GM18858 (cell line): ENCODE data around the gene GSDME.

ENCODE experiments used
- ATAC-seq: cut with Tn5 transposase; IDR thresholded peaks from one replicate; pipeline ENCODE4 v1.9.1; 2021; ENCODE audit not compliant: unreplicated experiment

Gene GSDME

GRCh38 chr7:24724451-24725190 lies 32.6 kb downstream of the GSDME start:
- ATAC-seq: no peak

- ATAC-seq: no peak
These were observed 34.1 kb downstream of the GSDME start for GRCh38 chr7:24723178-24723530.

- ATAC-seq: no peak
These were observed 34.7 kb downstream of the GSDME start for GRCh38 chr7:24722386-24723177.

GRCh38 chr7:24721481-24722001 lies 35.7 kb downstream of the GSDME start:
- no peak for ATAC-seq

- ATAC-seq: no peak
These were observed 37.0 kb downstream of the GSDME start for GRCh38 chr7:24720283-24720682.

- peak; percentile 60 for ATAC-seq
These were observed 38.2 kb downstream of the GSDME start for GRCh38 chr7:24718977-24719491.

GRCh38 chr7:24718431-24718831 lies 38.8 kb downstream of the GSDME start:
- ATAC-seq: no peak

GRCh38 chr7:24717694-24718320 lies 39.5 kb downstream of the GSDME start:
- no peak for ATAC-seq

GRCh38 chr7:24717247-24717622 lies 40.0 kb downstream of the GSDME start:
- ATAC-seq: no peak

GRCh38 chr7:24716480-24717246 lies 40.6 kb downstream of the GSDME start:
- ATAC-seq: no peak

GRCh38 chr7:24715661-24716479 lies 41.4 kb downstream of the GSDME start:
- ATAC-seq: peak; percentile 36

GRCh38 chr7:24715171-24715570 lies 42.1 kb downstream of the GSDME start:
- ATAC-seq: peak; percentile 3

- no peak for ATAC-seq
These were observed 42.6 kb downstream of the GSDME start for GRCh38 chr7:24714676-24715010.

- no peak for ATAC-seq
These were observed 43.2 kb downstream of the GSDME start for GRCh38 chr7:24713850-24714675.

GRCh38 chr7:24713039-24713793 lies 44.0 kb downstream of the GSDME start:
- no peak for ATAC-seq

GRCh38 chr7:24709585-24710360 lies 47.5 kb downstream of the GSDME start:
- ATAC-seq: no peak

GRCh38 chr7:24709051-24709450 lies 48.2 kb downstream of the GSDME start:
- no peak for ATAC-seq
